ENCODE results near the gene ASCL4. TPM values are rescaled to one million over a fixed set of nuclear protein-coding genes. Genes with fewer than 3 reads are reported as not detected.

ASCL4 gene
- polyA plus RNA-seq, 1 of the 3 experiments (the other 2 are of a cell fraction), result not detected

DNA sequence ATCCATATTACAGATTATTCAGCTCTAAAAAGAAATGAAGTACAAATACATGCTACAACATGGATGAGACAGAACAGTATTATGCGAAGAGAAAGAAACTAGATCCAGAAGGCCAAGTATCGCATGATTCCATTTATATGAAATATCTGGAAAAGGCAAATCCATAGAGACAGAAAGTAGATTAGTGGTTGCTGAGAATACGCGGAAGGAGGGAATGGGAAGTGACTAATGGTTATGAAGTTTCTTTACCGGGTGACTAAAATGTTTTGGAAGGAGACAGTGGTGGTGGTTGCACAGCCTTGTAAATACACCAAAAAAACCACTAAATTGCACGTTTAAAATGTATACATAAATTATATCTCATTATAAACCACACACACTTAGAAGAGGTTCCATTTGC is 26.0 kb upstream of the ASCL4 start (continued):
- TF ChIP-seq TCF12 (IDR thresholded peaks at IDR 0.05) (peak; percentile 19; the same call in 1 of the 2 replicates), GATA2 (CRISPR knock-in tag; IDR thresholded peaks at IDR 0.05) (no peak), FOXJ3 (CRISPR knock-in tag; IDR thresholded peaks at IDR 0.05) (no peak), ELF1 (IDR thresholded peaks at IDR 0.05) (peak; percentile 39; the same call in 1 of the 2 replicates), FOSL2 (IDR thresholded peaks at IDR 0.05; ENCODE audit: borderline replicate concordance, low read depth) (no peak; the same call in 1 of the 2 replicates), RAD21 (IDR thresholded peaks at IDR 0.05; ENCODE audit: low read length) (no peak), MXI1 (IDR thresholded peaks at IDR 0.05; ENCODE audit: low read depth, low read length) (no peak), EP300 (IDR thresholded peaks at IDR 0.05; ENCODE audit: borderline replicate concordance in 1 of 2, low read depth in 1 of 2, low read length in 1 of 2) (no peak), MEF2A (IDR thresholded peaks at IDR 0.05; ENCODE audit: borderline replicate concordance, low read depth) (no peak), SMC3 (IDR thresholded peaks at IDR 0.05; ENCODE audit: low read depth, low read length) (no peak), EZH2phosphoT487 (IDR thresholded peaks at IDR 0.05; ENCODE audit: borderline replicate concordance, low read depth) (no peak), TEAD4 (IDR thresholded peaks at IDR 0.05; ENCODE audit: borderline replicate concordance, insufficient read depth) (no peak)
- TF ChIP-seq, protein P1, sequence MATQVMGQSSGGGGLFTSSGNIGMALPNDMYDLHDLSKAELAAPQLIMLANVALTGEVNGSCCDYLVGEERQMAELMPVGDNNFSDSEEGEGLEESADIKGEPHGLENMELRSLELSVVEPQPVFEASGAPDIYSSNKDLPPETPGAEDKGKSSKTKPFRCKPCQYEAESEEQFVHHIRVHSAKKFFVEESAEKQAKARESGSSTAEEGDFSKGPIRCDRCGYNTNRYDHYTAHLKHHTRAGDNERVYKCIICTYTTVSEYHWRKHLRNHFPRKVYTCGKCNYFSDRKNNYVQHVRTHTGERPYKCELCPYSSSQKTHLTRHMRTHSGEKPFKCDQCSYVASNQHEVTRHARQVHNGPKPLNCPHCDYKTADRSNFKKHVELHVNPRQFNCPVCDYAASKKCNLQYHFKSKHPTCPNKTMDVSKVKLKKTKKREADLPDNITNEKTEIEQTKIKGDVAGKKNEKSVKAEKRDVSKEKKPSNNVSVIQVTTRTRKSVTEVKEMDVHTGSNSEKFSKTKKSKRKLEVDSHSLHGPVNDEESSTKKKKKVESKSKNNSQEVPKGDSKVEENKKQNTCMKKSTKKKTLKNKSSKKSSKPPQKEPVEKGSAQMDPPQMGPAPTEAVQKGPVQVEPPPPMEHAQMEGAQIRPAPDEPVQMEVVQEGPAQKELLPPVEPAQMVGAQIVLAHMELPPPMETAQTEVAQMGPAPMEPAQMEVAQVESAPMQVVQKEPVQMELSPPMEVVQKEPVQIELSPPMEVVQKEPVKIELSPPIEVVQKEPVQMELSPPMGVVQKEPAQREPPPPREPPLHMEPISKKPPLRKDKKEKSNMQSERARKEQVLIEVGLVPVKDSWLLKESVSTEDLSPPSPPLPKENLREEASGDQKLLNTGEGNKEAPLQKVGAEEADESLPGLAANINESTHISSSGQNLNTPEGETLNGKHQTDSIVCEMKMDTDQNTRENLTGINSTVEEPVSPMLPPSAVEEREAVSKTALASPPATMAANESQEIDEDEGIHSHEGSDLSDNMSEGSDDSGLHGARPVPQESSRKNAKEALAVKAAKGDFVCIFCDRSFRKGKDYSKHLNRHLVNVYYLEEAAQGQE (IDR thresholded peaks at IDR 0.05; ENCODE audit: low read depth, low read length), result no peak
- TF ChIP-seq, protein P2, sequence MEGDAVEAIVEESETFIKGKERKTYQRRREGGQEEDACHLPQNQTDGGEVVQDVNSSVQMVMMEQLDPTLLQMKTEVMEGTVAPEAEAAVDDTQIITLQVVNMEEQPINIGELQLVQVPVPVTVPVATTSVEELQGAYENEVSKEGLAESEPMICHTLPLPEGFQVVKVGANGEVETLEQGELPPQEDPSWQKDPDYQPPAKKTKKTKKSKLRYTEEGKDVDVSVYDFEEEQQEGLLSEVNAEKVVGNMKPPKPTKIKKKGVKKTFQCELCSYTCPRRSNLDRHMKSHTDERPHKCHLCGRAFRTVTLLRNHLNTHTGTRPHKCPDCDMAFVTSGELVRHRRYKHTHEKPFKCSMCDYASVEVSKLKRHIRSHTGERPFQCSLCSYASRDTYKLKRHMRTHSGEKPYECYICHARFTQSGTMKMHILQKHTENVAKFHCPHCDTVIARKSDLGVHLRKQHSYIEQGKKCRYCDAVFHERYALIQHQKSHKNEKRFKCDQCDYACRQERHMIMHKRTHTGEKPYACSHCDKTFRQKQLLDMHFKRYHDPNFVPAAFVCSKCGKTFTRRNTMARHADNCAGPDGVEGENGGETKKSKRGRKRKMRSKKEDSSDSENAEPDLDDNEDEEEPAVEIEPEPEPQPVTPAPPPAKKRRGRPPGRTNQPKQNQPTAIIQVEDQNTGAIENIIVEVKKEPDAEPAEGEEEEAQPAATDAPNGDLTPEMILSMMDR (IDR thresholded peaks at IDR 0.05), result no peak
- TF ChIP-seq, protein P3, sequence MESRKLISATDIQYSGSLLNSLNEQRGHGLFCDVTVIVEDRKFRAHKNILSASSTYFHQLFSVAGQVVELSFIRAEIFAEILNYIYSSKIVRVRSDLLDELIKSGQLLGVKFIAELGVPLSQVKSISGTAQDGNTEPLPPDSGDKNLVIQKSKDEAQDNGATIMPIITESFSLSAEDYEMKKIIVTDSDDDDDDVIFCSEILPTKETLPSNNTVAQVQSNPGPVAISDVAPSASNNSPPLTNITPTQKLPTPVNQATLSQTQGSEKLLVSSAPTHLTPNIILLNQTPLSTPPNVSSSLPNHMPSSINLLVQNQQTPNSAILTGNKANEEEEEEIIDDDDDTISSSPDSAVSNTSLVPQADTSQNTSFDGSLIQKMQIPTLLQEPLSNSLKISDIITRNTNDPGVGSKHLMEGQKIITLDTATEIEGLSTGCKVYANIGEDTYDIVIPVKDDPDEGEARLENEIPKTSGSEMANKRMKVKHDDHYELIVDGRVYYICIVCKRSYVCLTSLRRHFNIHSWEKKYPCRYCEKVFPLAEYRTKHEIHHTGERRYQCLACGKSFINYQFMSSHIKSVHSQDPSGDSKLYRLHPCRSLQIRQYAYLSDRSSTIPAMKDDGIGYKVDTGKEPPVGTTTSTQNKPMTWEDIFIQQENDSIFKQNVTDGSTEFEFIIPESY (IDR thresholded peaks at IDR 0.05; ENCODE audit: borderline replicate concordance, low read depth), result no peak
